ENCODE data around the gene GPC5.
"Not testable (repeated sequence)": the region's sequence is repeated elsewhere in the genome, so short reads cannot be mapped to it uniquely, and the experiment has no call there.

The GPC5 gene

GRCh38 chr13:92836171-92836570 lies 1437.8 kb downstream of the GPC5 start:
- DNase-seq (ENCODE audit: low read depth in 2 of 2) = no peak

GRCh38 chr13:92838786-92839185 lies 1440.4 kb downstream of the GPC5 start:
- DNase-seq (ENCODE audit: low read depth in 2 of 2) = no peak

DNA sequence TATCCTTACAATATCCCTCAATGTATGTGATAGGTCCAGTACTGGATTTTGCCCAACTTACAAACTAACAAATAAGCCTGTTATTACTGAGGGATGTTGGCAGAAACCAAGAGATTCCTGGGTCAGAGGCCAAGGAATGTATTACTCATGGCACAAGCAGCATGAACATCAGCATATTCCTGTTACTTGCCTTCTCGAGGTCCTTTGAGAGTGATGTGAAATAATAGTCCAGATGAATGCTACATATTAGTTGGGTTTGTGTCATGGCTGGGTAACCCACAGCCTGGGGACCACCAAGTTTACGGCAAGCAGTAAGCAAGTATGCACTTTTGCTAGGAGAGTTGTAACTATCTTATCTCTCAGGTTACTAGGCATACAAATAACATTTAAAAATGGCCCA lies 1443.7 kb downstream of the GPC5 start:
- DNase-seq (ENCODE audit: low read depth in 2 of 2) = no peak

DNA sequence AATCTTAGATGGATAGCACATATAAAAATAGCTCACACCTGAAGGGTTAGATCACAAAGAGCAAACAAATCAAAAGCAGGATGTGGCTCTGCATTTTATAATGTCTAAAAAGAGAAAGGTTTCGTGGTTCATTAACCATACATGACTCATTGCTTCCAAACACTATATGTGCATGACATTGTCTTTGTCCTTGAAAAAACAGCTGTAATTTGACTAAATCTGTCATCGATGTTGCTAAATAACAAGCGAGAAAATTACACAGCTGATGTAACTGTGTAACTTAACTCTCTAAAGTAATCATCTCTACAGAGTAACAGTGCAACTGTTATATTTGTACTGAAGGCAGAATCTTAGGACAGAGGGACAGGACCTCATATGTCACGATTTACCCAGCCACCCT lies 1445.1 kb downstream of the GPC5 start:
- no peak for DNase-seq (ENCODE audit: low read depth in 2 of 2)

DNA sequence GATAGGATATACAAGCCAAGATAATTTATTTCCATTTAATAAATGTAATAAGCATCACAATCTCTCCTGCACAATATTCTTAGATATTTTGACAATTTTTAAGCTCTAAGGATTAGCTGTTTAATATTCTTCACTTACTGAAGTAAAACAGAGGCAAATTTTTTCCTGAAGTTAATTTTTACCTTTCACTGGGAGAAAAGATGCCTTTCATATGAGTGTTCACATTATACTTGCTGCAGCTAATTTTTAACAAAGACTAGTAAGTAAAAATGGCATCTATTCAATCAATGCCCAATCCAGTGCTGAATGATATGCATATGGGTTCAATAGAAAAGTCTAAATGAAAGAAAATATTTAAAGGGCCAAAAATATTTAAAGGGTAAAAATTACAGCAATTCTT lies 1451.0 kb downstream of the GPC5 start:
- DNase-seq (ENCODE audit: low read depth in 2 of 2) = no peak

DNA sequence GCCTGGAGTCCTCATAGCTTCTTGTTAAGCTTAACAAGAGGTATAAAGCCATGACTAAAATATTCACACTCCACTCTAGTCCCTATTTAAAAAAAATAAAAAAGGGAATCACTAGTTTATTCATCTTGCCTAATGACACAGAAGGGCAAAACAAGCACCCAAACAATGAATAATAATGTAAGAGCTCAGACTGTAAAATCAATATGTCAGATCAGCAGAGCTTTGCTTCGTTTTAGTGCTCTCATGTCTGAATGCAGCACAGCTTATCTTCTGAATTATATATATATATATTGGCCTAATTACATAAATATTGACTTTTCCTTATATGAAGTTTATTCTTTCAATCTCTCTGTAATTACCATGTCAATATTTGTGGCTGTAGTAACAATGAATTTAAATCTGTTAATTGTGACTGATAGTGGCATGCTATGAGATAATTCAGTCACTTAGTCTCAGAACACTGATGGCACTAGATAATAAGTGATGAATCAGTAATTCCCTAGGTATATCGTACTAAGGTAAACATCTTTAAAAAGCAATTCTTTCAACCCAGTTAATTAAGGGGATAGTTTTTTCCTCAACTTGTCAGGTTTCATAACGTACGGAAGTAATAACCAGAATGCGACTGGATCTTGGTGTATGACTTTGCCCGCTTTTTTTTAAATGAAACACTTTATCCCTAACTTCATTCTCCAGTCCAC lies 1466.3 kb downstream of the GPC5 start:
- no peak for DNase-seq (ENCODE audit: low read depth in 2 of 2)

GRCh38 chr13:92873029-92873428 lies 1474.6 kb downstream of the GPC5 start:
- no peak for DNase-seq (ENCODE audit: low read depth in 2 of 2)

GRCh38 chr13:92886535-92887077 lies 1488.2 kb downstream of the GPC5 start:
- DNase-seq (ENCODE audit: low read depth in 2 of 2) = no peak

GRCh38 chr13:92894447-92894846 lies 1496.0 kb downstream of the GPC5 start:
- DNase-seq (ENCODE audit: low read depth in 2 of 2) = no peak

DNA sequence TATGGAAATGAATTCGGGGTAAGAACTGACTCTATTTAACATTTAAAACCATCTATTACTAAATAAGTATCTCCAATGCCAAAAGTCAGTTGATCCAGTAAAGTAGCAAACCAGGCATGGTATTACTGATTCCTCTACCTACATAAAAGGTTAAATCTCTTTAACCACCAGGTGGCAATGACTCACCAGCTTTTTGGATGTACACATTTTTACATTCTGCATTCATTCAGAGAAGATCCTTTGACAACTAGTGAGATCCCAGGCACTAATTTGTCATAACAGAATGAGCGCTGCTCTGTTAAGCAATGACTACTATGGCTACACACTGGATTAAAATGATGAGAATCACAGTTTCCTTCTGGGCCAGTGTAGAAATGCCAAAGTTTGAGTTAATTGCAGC lies 1498.4 kb downstream of the GPC5 start:
- no peak for DNase-seq (ENCODE audit: low read depth in 2 of 2)

GRCh38 chr13:92898946-92899345 lies 1500.5 kb downstream of the GPC5 start:
- not testable (repeated sequence) for DNase-seq (ENCODE audit: low read depth in 2 of 2)

GRCh38 chr13:92900446-92900845 lies 1502.0 kb downstream of the GPC5 start:
- DNase-seq (ENCODE audit: low read depth in 2 of 2) = no peak

GRCh38 chr13:92901739-92902138 lies 1503.3 kb downstream of the GPC5 start:
- DNase-seq (ENCODE audit: low read depth in 2 of 2) = no peak

DNA sequence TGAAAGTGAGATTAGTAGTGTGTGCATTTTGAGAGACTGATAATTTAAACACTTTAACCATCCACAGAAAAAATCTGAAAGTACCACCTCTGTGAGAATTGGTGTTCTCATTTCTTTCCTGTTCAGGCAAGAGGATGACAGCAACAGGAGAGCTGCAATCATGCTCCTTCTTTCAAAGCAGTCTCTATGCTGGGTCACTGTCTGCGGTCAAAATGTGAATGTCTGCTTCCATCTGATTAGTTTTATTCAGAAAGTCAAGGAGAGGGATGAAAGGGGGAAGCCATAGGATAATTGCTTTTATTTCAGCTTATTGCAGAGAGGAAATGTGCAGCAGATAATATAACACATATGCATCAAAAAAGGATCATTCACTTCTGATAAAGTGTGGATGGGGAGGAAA lies 1514.2 kb downstream of the GPC5 start:
- DNase-seq (ENCODE audit: low read depth in 2 of 2) = no peak

DNA sequence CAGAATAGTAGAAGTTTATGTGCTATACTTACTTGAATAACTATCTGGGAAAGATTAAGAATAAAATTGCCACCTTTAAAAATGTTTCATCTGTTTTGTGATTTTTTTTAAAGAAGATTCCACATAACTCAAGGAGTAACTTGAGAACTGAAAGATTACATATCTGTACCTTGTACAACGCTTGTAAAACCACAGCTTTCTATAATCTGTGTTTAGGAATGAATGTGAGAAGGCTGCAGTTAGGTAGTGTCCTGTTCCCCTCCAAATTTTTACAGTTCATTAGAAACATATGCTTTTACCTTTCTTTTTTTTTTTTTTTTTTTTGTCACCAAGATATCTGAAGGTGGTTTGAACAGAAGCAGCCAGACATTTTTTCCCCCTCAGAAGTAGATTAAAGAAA lies 1515.4 kb downstream of the GPC5 start:
- DNase-seq (ENCODE audit: low read depth in 2 of 2) = no peak
